NCI-H2081 (cell line): Measurements from ENCODE around the gene CDKAL1.

Experiments
- DNase-seq, 2 experiments: peaks; one replicate each; lab custom pipeline; 2025; lab: John Stamatoyannopoulos, UW

The CDKAL1 gene

GRCh38 chr6:20965276-20965675 is 431.0 kb downstream of the CDKAL1 start:
- no peak for DNase-seq

- no peak for DNase-seq
Observed at GRCh38 chr6:20965915-20966314, 431.7 kb downstream of the CDKAL1 start.

- DNase-seq = peak; percentile 54 to 88
Observed at GRCh38 chr6:20969551-20969950, 435.3 kb downstream of the CDKAL1 start.

- no peak for DNase-seq
Observed at GRCh38 chr6:20976391-20976918, 442.2 kb downstream of the CDKAL1 start.

GRCh38 chr6:20978151-20978614 is 443.9 kb downstream of the CDKAL1 start:
- no peak for DNase-seq

GRCh38 chr6:20979076-20979475 is 444.8 kb downstream of the CDKAL1 start:
- DNase-seq = no peak

- DNase-seq = no peak
Observed at GRCh38 chr6:20983961-20984360, 449.7 kb downstream of the CDKAL1 start.

GRCh38 chr6:20985821-20986220 is 451.6 kb downstream of the CDKAL1 start:
- DNase-seq = no peak

GRCh38 chr6:20991910-20992309 is 457.7 kb downstream of the CDKAL1 start:
- DNase-seq = no peak

- DNase-seq = no peak
Observed at GRCh38 chr6:20996099-20996498, 461.8 kb downstream of the CDKAL1 start.

GRCh38 chr6:20997143-20997769 is 463.0 kb downstream of the CDKAL1 start:
- DNase-seq = peak in 1 of 2 experiments; percentile 35

GRCh38 chr6:20997770-20998147 is 463.5 kb downstream of the CDKAL1 start:
- no peak for DNase-seq

- DNase-seq = no peak
Observed at GRCh38 chr6:20998748-20999448, 464.6 kb downstream of the CDKAL1 start.

- no peak for DNase-seq
Observed at GRCh38 chr6:21000331-21000801, 466.1 kb downstream of the CDKAL1 start.

- no peak for DNase-seq
Observed at GRCh38 chr6:21001736-21002135, 467.5 kb downstream of the CDKAL1 start.

- peak; percentile 69 to 86 for DNase-seq
Observed at GRCh38 chr6:21003780-21004541, 469.7 kb downstream of the CDKAL1 start.

- DNase-seq = no peak
Observed at GRCh38 chr6:21005816-21006570, 471.7 kb downstream of the CDKAL1 start.

GRCh38 chr6:21019614-21020013 is 485.4 kb downstream of the CDKAL1 start:
- DNase-seq = no peak

GRCh38 chr6:21022343-21023107 is 488.3 kb downstream of the CDKAL1 start:
- DNase-seq = peak; percentile 73 to 96

GRCh38 chr6:21023210-21023609 is 489.0 kb downstream of the CDKAL1 start:
- peak in 1 of 2 experiments; percentile 33 for DNase-seq

GRCh38 chr6:21024616-21025015 is 490.4 kb downstream of the CDKAL1 start:
- no peak for DNase-seq
